Endometrium (tissue), 2 donors: Measurements from ENCODE around the gene LIMCH1.
"Not testable (repeated sequence)": the region's sequence is repeated elsewhere in the genome, so short reads cannot be mapped to it uniquely, and the experiment has no call there.

Experiments
- FAIRE-seq: peaks from 2 replicates; lab custom pipeline; 2012; peaks lifted over from hg19 to GRCh38; lab: Jason Lieb, UNC
- donor health status: control.
- donor health status: control.

The LIMCH1 gene

DNA sequence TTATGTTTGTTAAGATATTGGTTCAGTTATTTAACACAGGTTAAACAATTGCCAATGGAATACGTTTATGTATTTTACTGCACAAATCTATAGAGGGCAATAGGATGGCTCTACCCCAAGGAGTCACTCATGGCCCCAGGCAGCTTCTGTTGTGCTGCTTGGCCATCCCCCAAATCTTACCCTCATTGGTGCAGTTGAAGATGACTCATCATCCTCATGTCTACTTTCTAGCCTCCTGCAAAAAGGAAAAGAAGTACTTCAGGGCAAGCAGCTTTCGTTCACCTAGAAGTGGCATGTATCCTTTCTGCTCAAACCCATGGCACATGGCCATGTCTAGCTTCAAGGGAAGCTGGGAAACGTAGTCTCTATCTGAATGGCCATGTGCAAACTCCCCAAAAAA, 196.4 kb downstream of the LIMCH1 start:
- FAIRE-seq: no peak

- FAIRE-seq: not testable (repeated sequence)
Observed at GRCh38 chr4:41737491-41737890, 199.5 kb downstream of the LIMCH1 start.

DNA sequence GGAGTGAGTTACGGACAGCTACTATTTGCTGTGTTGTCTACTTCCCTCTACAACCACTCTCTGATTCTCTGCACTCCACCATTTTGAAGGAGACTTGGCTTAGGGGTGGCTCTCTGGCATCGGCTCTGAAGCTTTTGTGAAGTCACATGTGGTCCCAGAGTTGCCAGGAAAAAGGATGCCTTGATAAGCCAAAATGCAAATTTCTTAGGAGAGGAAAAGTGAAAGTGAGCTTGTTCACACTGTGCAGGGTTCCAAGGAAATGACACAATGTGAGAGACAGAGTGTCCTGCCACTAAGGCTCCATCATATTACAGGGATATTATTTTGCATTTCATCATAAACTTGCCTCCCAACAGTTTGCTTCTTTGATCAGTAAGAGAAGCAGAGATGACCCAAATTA, 203.4 kb downstream of the LIMCH1 start:
- FAIRE-seq: no peak

GRCh38 chr4:41744572-41745291, 206.8 kb downstream of the LIMCH1 start:
- no peak for FAIRE-seq

DNA sequence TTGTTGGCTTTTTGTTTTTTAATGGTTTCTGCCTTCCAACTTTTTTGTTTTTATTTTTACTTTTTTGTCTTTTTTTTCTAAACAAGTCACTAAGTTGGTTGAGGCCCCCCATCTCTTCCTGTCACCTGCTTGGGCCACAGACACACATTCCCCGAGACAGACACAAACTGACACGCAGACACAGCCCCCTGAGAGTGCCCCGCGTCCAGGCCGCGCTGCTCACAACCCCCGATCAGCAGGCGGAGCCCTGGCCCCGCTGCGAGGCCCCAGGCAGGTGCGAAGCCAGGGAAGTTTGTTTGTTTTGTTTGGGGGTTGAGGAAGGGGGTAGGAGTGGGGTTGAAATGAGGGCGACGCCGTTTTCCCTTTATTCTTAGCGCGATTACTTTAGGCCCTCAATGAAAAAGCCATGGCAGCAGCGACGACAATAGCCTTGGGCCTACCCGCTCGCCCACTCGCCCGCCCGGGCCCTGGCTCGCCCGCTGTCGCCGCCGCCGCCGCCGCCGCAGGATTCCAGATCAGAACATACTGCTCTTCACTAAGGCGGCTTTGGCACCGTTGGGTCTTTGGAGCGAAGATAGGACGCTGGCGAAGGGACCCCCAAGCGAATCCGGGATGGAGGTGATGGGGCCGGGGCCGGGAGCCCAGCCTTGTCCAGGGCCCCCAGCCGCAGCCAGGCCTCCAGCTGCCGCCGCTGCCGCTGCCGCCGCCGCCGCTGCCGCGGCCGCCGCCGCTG, 207.5 kb downstream of the LIMCH1 start:
- no peak for FAIRE-seq

DNA sequence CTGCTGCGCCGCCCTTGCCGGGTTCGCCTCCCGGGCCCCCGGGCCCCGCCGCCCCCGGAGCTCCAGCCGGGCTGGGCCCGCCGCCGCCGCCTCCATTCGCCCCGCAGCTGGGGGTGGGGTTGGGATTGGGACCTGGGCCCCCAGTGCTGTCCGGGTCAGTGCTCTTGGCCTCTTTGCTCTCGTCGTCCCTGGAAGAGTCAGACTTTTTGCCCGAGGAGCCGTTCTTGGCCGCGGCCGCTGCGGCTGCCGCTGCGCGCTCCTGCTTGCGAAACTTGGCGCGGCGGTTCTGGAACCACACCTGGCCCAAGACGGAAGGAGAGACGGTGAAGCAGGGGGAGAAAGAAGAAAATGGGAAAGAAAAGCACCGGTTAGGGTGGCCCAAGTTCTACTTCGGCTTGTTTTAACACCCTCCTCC, 208.1 kb downstream of the LIMCH1 start:
- FAIRE-seq: no peak

DNA sequence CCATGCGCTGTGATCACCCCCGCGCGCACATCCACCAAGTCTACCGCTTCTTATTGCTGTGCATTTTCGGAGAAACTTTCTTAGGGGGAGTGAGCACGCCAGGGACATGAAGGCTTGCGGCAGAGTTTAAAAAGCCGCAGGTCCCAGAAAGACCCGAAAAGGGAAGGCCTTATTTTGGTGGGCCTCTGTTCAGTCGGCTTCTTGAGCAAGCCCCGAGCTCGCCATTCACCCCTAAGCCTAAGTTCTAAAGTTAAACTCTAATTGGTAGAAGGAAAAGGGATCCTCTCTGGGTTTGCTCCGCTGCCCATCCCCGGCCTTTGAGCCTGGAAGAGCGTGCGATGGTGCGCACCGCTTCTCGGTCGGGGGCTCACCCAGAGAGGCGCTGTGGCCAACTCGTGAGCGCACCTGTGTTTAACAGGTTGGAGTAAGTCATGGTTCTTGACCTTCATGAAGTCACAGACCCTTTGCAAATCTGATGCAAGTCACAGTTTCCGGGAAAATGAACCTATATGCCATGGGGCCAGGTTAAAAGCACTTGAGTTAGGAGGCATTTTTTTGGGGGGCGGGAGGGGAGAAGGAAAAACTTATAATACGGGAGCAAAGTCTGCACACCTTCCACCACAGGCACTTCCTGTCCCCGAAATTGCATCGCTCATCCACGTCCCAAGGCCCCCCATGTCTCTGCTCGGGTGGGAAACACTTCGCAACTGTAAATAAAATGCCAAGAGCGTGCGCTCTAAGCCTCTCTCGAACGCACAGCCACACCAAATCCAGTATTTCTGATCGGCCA, 208.7 kb downstream of the LIMCH1 start:
- no peak for FAIRE-seq

DNA sequence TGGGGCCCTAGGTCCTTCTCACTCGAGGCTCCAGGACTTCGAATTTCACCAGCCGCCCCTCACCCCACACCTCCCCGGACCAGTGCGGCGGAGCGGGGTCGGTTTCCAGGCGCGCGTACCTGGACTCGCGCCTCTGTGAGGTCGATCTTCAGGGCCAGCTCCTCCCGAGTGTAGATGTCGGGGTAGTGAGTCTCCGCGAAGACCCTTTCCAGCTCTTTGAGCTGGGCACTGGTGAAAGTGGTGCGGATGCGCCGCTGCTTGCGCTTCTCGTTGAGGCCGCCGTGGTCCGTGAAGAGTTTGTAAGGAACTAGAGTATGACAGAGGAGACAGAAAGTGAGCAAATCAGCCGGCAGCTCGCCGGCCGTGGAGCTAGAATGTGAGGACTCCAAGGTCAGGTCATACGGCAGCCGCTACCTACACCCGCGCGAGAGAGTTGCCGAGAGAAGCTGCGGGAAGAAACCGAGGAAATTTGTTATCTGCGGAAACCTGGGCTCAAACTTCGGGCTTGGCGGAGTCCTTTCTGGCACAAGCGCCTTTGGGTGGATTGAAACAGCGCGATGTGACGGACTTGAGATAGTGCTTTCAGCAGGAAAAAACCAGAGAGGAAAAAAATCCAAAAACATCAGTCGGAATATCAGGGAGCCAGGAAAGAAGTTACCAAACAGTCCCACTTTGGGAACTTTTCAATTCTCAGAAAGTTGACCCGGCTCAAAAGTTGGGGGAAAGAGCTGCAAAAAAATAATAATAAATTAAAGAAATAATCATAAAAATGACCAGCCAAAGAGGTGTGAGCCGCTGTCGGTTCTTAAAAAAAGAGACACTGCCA, 209.5 kb downstream of the LIMCH1 start:
- FAIRE-seq: no peak

DNA sequence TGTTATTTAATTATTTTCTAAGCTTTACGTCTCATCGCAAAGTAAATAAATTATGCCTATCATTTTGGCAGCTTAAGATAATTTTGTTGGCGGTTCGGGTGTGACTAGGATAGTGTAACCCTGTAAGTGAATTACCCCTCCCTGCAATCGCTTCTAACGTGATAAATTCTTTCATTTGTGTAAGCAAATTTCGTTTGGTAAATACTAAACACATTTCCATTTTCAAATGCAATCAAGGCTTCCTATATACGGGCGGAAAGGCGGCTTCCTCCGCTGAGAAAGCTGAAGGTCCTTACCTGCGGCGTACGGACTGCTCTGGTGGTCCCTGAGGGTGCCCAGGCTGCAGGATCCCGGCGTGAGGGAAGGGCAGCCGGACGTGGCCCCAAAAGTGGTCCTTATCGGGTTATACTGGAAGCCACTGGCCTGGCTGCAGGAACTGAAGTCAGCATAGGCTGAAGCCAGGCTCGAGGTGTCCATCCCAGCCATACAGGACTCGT, 210.2 kb downstream of the LIMCH1 start:
- no peak for FAIRE-seq

DNA sequence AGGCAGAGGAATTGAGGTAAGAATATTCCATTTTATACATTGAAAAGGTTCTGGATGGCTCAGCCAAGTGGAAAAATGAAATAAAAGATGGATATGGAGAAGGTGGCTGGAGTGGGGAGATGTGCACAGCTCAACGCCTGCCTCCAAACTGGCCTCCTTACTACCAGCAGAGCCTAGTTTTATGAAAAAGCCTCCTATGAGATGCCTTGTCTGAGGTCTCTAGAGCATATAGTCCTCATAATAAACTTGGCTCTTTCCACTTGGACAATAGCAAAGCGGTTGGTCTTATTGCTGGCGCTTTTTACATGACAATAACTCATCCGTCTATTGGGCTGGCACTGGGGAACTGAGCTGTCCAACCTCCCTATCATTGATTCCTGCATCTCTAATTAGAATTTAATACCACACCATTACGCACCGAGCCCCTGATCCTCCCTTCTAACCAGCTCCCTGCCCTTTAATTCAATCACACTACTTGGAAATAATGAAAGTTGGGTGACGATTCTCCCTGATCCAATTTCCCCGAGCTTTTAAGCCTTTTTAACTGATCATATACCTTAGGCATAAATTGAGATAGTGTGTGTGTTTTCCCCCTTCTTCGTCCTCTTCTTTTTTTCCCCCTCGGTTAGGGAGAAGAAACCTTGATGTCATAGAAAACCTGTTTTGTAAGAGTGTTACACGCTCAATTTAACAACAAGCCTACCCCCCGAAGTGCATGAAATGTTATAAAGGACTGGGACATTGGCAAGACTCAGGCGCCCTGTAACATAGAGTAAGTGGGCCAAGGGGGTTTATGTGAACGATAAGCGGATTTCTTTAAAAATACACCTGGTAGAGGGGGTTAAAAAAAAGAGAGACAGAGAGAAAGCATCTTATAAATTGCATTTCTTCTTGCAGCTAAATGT, 210.9 kb downstream of the LIMCH1 start, which contains the start of gene PHOX2B:
TSS of gene PHOX2B (minus strand) at position 155 of the 905 bp plus-strand sequence. CDS start at position 40, 115 bp downstream.
- no peak for FAIRE-seq

- FAIRE-seq: no peak
Observed at GRCh38 chr4:41749631-41750039, 211.7 kb downstream of the LIMCH1 start.
